Astrocyte (in vitro differentiated cells and primary cell): ENCODE measurements around the gene RASSF5.

Experiments
- EZH2 ChIP-seq: IDR thresholded peaks from 2 replicates; pipeline ENCODE4 v1.6.1; 2012; ENCODE audit warnings: mild to moderate bottlenecking, low read length, inconsistent platforms; ENCODE audit not compliant: insufficient read depth
- TF ChIP-seq, protein P1 (sequence below): IDR thresholded peaks from 2 replicates; pipeline ENCODE4 v1.5.1; 2011; ENCODE audit warnings: low read depth, mild to moderate bottlenecking, inconsistent platforms, low read length, moderate library complexity; ENCODE audit not compliant: insufficient read depth

- no peak for TF ChIP-seq EZH2
- TF ChIP-seq, protein P1, sequence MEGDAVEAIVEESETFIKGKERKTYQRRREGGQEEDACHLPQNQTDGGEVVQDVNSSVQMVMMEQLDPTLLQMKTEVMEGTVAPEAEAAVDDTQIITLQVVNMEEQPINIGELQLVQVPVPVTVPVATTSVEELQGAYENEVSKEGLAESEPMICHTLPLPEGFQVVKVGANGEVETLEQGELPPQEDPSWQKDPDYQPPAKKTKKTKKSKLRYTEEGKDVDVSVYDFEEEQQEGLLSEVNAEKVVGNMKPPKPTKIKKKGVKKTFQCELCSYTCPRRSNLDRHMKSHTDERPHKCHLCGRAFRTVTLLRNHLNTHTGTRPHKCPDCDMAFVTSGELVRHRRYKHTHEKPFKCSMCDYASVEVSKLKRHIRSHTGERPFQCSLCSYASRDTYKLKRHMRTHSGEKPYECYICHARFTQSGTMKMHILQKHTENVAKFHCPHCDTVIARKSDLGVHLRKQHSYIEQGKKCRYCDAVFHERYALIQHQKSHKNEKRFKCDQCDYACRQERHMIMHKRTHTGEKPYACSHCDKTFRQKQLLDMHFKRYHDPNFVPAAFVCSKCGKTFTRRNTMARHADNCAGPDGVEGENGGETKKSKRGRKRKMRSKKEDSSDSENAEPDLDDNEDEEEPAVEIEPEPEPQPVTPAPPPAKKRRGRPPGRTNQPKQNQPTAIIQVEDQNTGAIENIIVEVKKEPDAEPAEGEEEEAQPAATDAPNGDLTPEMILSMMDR, result no peak
Observed at GRCh38 chr1:206580438-206581113, 73.2 kb downstream of the RASSF5 start.
